Upper lobe of left lung (tissue), 6 donors: Measurements from ENCODE around the gene HIVEP2. TPM values are rescaled to one million over a fixed set of nuclear protein-coding genes. Genes with fewer than 3 reads are reported as not detected.

ENCODE experiments used
- ATAC-seq, 2 donors: fragments of 200-7000 bp; cut with Tn5 transposase; one replicate each; pipeline ENCODE4 v1.9.1; 2022; ENCODE audit warnings: mild to moderate bottlenecking in 2 of 2, moderate library complexity in 2 of 2; ENCODE audit not compliant: low FRiP score in 2 of 2
- DNase-seq, 2 donors: peaks; one replicate each; pipeline ENCODE4 v3.0.0-alpha.2; 2019 to 2020
- H3K27ac ChIP-seq, 4 donors: fragments of 200-600 bp; sonication (generic); one replicate each; pipeline ENCODE4 v1.5.1; 2016 to 2019
- H3K27me3 ChIP-seq, 4 donors: fragments of 200-600 bp; sonication (generic); one replicate each; pipeline ENCODE4 v1.5.1; 2017 to 2019
- H3K36me3 ChIP-seq, 4 donors: fragments of 200-600 bp; sonication (generic); one replicate each; pipeline ENCODE4 v1.5.1; 2016 to 2019
- H3K4me1 ChIP-seq, 4 donors: fragments of 200-600 bp; sonication (generic); one replicate each; pipeline ENCODE4 v1.5.1; 2018 to 2019
- H3K4me3 ChIP-seq, 4 donors: fragments of 200-600 bp; sonication (generic); one replicate each; pipeline ENCODE4 v1.5.1; 2017 to 2019; ENCODE audit warnings: mild to moderate bottlenecking in 2 of 4, moderate library complexity in 1 of 4
- H3K9me3 ChIP-seq, 4 donors: fragments of 200-600 bp; sonication (generic); one replicate each; pipeline ENCODE4 v1.5.1; 2018 to 2019
- EP300 ChIP-seq, 4 donors: sonication (generic); formaldehyde crosslinking; IDR thresholded peaks; one replicate each; pipeline ENCODE4 v1.5.1; 2017; ENCODE audit warnings: antibody characterized with exemption in 4 of 4, control low read depth in 2 of 4
- POLR2A ChIP-seq, 4 donors: fragments of 450-650 bp; IDR thresholded peaks; one replicate each; pipeline ENCODE4 v1.5.1; 2016 to 2017; ENCODE audit warnings: antibody characterized with exemption in 4 of 4, mild to moderate bottlenecking in 2 of 4
- POLR2AphosphoS5 ChIP-seq, 2 donors: sonication (generic); formaldehyde crosslinking; IDR thresholded peaks; one replicate each; pipeline ENCODE4 v1.5.1; 2017; ENCODE audit warnings: antibody characterized with exemption in 2 of 2
- WGBS, 2 donors: methylation state at CpG; one replicate each; pipeline ENCODE4 v1.1.5; 2017 to 2018; 5-methylcytosine and 5-hydroxymethylcytosine counted together
- total RNA-seq, 6 donors: library from RNA; depleted of rRNA in 4 of 6; stranded (reverse); fragments of >200 nt in 4 of 6; gene quantifications; one replicate each; pipeline versions ENCODE4 v1.1.0 to v1.2.1, GENCODE V29; 2016 to 2021
- TF ChIP-seq, protein P1 (sequence below), 6 experiments: fragments of 450-650 bp in 4 of 6; fragments of 200-600 bp in 2 of 6; sonication (generic) in 2 of 6; IDR thresholded peaks; one replicate each; pipeline ENCODE4 v1.5.1; 2016 to 2019; ENCODE audit warnings: antibody characterized with exemption in 6 of 6
- donor health status: DM: no; HTN: no; CAD: no; lungs with moderate emphysema.
- donor health status: DM: no; HTN: yes; CAD: no; lungs with severe emphysema.

HIVEP2 gene
- total RNA-seq, 6 donors from 2014 or later: 10.4 to 32.5 (median 19.6) TPM

DNA sequence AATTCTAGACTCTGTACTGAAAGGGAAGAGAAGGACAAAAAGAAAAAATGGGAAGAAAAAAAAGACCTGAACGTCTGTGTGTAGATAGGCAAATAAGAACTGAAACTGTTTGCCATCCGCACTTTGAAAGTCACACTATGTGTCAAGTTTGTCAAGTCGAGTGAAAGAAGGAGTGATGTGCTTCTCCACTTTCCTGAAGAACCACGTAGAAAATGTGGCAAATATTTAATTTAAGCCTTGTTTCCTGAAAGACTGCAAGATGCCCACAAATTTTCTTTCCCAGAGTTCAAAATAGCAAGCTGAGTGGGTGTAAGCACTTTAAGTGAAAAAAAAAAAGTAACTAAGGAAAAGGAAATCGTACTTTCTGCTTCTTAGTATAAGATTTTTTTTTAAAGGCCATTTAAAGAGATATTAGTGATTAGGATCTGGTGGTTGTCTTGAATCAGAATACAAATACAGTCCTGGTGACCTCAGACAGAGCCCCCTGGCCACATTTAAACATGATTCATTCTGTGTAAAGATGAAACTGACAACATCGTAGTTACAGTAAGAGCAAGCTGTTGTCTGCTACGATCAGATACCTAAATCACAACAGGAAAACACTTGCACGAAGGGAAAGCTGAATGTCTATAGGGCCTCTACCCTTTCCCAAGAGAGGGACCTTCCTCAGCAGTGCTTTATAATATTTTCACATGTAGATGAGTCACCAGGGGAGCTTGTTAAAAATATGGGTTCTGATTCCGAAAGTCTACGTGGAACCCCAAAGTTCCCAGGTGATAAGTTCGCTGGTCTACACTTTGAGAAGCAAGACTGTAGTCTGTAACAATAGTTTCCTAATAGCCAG lies 102.3 kb downstream of the HIVEP2 start:
- Histone ChIP-seq H3K9me3 (no peaks in the 10 kb centered on the region), H3K27ac (peak overlapping the region in 3 of 4 donors; percentile 14 to 40 (median 24)), H3K4me1 (peaks cover 41 to 51% (median 47%) of the 10 kb centered on the region in 4 donors), H3K27me3 (no peaks in the 10 kb centered on the region), H3K36me3 (no peaks in the 10 kb centered on the region), H3K4me3 (peak overlapping the region in 1 of 4 donors; percentile 11)
- WGBS, 2 donors: 37 to 42% methylated on average over 11 of the region's 11 CpGs
- TF ChIP-seq POLR2A (IDR thresholded peaks at IDR 0.05) (no peak), EP300 (IDR thresholded peaks at IDR 0.05) (peak in 1 of 4 donors; percentile 60)
- no peak for DNase-seq
- ATAC-seq: no peak

DNA sequence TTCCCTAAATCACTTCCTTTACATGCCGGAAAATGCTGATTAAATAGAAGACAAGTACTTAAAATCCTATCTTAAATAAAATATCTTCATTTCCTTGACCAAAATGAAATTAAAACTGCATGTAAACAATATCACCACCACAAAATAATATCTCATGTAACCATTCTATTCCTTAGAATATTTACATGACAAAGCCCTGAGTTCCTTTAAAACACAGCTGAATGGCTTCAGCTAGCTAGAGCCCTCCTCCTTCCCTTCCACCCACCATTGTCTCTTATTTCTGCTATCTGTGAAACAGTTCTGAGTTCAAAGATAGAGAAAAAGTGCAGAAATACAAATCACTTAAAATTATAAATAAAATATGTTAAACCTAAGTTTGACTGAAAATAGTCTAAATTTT lies 103.1 kb downstream of the HIVEP2 start:
- no peak for ATAC-seq
- Histone ChIP-seq H3K27me3 (no peaks in the 10 kb centered on the region), H3K4me3 (no peak overlapping the region), H3K36me3 (no peaks in the 10 kb centered on the region), H3K4me1 (peaks cover 38 to 49% (median 40%) of the 10 kb centered on the region in 4 donors), H3K9me3 (no peaks in the 10 kb centered on the region), H3K27ac (peak overlapping the region in 2 of 4 donors; percentile 24 to 40)
- no peak for DNase-seq
- TF ChIP-seq POLR2AphosphoS5 (IDR thresholded peaks at IDR 0.05) (no peak), POLR2A (IDR thresholded peaks at IDR 0.05) (no peak), EP300 (IDR thresholded peaks at IDR 0.05) (no peak)
- TF ChIP-seq, protein P1, sequence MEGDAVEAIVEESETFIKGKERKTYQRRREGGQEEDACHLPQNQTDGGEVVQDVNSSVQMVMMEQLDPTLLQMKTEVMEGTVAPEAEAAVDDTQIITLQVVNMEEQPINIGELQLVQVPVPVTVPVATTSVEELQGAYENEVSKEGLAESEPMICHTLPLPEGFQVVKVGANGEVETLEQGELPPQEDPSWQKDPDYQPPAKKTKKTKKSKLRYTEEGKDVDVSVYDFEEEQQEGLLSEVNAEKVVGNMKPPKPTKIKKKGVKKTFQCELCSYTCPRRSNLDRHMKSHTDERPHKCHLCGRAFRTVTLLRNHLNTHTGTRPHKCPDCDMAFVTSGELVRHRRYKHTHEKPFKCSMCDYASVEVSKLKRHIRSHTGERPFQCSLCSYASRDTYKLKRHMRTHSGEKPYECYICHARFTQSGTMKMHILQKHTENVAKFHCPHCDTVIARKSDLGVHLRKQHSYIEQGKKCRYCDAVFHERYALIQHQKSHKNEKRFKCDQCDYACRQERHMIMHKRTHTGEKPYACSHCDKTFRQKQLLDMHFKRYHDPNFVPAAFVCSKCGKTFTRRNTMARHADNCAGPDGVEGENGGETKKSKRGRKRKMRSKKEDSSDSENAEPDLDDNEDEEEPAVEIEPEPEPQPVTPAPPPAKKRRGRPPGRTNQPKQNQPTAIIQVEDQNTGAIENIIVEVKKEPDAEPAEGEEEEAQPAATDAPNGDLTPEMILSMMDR (IDR thresholded peaks at IDR 0.05): no peak
- 57 to 58% methylated on average over 1 of the region's 1 CpG for WGBS, 2 donors

DNA sequence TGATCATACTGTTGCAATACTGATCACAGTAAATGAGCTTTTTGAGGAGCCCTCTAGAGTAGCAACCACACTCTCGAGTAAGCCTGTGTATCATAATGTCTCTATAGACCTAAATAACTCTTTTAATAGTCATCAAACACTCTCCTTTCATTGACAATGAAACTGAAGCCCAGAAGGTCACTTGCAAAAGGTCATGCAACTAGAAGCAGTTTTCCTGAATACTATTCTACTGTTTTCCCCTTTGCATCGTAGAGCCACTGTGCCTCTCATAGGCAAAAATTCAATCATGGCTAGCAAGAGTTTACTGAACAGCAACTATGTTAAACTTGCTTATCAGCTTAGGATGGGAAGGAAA lies 105.3 kb downstream of the HIVEP2 start:
- no peak for TF ChIP-seq POLR2AphosphoS5 (IDR thresholded peaks at IDR 0.05)
- TF ChIP-seq EP300 (IDR thresholded peaks at IDR 0.05): no peak
- no peak for TF ChIP-seq POLR2A (IDR thresholded peaks at IDR 0.05)
- TF ChIP-seq, protein P1 (IDR thresholded peaks at IDR 0.05): no peak
- H3K36me3 ChIP-seq: no peaks in the 10 kb centered on the region
- no peak overlapping the region for H3K27ac ChIP-seq
- 80 to 89% methylated on average over 2 of the region's 2 CpGs for WGBS, 2 donors
- no peaks in the 10 kb centered on the region for H3K27me3 ChIP-seq
- H3K4me3 ChIP-seq: no peak overlapping the region
- H3K4me1 ChIP-seq: peaks cover 15 to 27% (median 19%) of the 10 kb centered on the region in 4 donors
- DNase-seq (no peak), ATAC-seq (no peak)
- no peaks in the 10 kb centered on the region for H3K9me3 ChIP-seq

DNA sequence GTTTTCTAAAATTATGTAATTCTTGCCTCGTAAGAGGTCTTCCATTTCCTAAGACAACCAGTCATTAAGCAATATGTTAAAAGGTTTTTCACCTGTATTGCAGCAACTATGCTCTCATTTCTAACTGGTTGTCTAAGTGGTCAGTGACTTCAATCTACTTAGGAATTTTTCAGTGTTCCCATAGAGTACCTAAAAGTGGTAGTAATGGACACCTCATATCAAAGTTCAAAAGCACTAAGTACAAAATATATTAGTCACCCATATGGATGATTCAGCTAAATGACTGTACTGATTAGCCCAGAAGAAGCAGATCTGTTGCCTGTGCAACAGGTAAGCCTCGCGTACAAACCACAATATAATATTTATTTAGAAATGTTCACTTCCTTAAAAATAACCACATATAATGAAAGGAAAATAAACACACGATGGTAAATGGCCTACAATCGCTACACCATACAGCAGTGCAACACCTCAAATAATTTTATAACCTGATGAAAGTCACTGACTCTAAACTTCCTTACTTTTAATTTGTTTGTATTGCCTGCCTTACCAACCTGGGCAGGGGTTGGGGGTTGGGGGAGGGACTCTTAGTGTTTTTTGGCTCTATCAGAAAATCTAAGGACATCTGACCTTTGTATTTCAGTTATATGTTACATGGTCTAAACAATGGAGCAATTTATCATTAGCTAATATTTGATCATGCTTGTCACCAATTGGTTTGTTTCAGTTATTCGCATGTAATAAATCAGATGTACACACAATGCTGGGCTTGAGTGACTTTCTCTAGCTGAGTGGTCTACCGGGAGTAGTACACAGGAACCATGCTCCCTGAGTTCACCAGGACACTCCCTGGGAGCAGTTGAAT lies 105.9 kb downstream of the HIVEP2 start:
- H3K4me1 ChIP-seq: peaks cover 12 to 20% (median 15%) of the 10 kb centered on the region in 4 donors
- no peak overlapping the region for H3K4me3 ChIP-seq
- no peak overlapping the region for H3K27ac ChIP-seq
- 63 to 68% methylated on average over 7 of the region's 7 CpGs for WGBS, 2 donors
- H3K27me3 ChIP-seq: no peaks in the 10 kb centered on the region
- H3K9me3 ChIP-seq: no peaks in the 10 kb centered on the region
- ATAC-seq (peak; percentile 34 to 84), DNase-seq (no peak)
- no peaks in the 10 kb centered on the region for H3K36me3 ChIP-seq
- TF ChIP-seq POLR2AphosphoS5 (IDR thresholded peaks at IDR 0.05) (no peak), EP300 (IDR thresholded peaks at IDR 0.05) (peak in 2 of 4 donors; percentile 30 to 61), POLR2A (IDR thresholded peaks at IDR 0.05) (no peak)
- TF ChIP-seq, protein P1 (IDR thresholded peaks at IDR 0.05): no peak
